ENCODE data around the gene ELOF1. TPM values are rescaled to one million over a fixed set of nuclear protein-coding genes. Genes with fewer than 3 reads are reported as not detected.
"Not testable (repeated sequence)": the region's sequence is repeated elsewhere in the genome, so short reads cannot be mapped to it uniquely, and the experiment has no call there.

ELOF1 gene
- 10 to 100 TPM; 18.3 to 59.7 TPM for total RNA-seq
- 10 to 100 TPM; 75.0 to 79.8 TPM for polyA plus RNA-seq (ENCODE audit: insufficient read length in 2 of 2)
- long read RNA-seq, donor 1, transcript ELOF1-201 (4 exons, 1,019 nt) = major isoform, 22 of 22 reads
- long read RNA-seq, donor 1, partial matches to known transcripts = 0 of 22 reads
- long read RNA-seq, donor 1, other reads (novel, unspliced or antisense) = 0 of 22 reads
- long read RNA-seq, donor 2, transcript ELOF1-201 (4 exons, 1,019 nt) = major isoform, 12 of 12 reads
- long read RNA-seq, donor 2, partial matches to known transcripts = 0 of 12 reads
- long read RNA-seq, donor 2, other reads (novel, unspliced or antisense) = 0 of 12 reads
- long read RNA-seq, donor 3, transcript ELOF1-201 (4 exons, 1,019 nt) = major isoform, 13 of 13 reads
- long read RNA-seq, donor 3, partial matches to known transcripts = 0 of 13 reads
- long read RNA-seq, donor 3, other reads (novel, unspliced or antisense) = 0 of 13 reads
- long read RNA-seq, donor 4, transcript ELOF1-201 (4 exons, 1,019 nt) = major isoform, 19 of 27 reads
- long read RNA-seq, donor 4, partial matches to known transcripts = 8 of 27 reads
- long read RNA-seq, donor 4, other reads (novel, unspliced or antisense) = 0 of 27 reads

- peak; percentile 94 to 100 (median 96) for DNase-seq (ENCODE audit: low read depth in 4 of 6, low spot score in 6 of 6)
- Histone ChIP-seq H3K27me3 (ENCODE audit: control insufficient read depth, insufficient read depth, low read length) (no peaks in the 10 kb centered on the region), H3K4me3 (ENCODE audit: low read depth, low read length) (peak within 1 kb of the TSS; percentile 86), H3K9me3 (ENCODE audit: control insufficient read depth, insufficient read depth, low read length) (no peaks in the 10 kb centered on the region), H3K4me1 (ENCODE audit: control insufficient read depth, insufficient read depth, low read length) (peaks cover 40% of the 10 kb centered on the region), H3K27ac (ENCODE audit: low read depth, low read length) (peak within 1 kb of the TSS; percentile 79), H3K36me3 (ENCODE audit: control insufficient read depth, insufficient read depth, low read length) (peaks cover 24% of the 10 kb centered on the region)
- 0% methylated on average over 49 of the region's 57 CpGs for WGBS (ENCODE audit: insufficient coverage)
These were observed at the start of gene ELOF1 for GRCh38 chr19:11558881-11559828. TSS of gene ELOF1 (minus strand) at chr19:11559230. CDS start at chr19:11554347, 4,883 bp downstream.

GRCh38 chr19:11606484-11606883 lies 47.5 kb upstream of the ELOF1 start:
- H3K27ac ChIP-seq (ENCODE audit: low read depth, low read length) = no peak overlapping the region
- H3K4me3 ChIP-seq (ENCODE audit: low read depth, low read length) = no peak overlapping the region
- H3K36me3 ChIP-seq (ENCODE audit: control insufficient read depth, insufficient read depth, low read length) = peaks cover 14% of the 10 kb centered on the region
- WGBS (ENCODE audit: insufficient coverage) = 98% methylated on average over 7 of the region's 8 CpGs
- H3K4me1 ChIP-seq (ENCODE audit: control insufficient read depth, insufficient read depth, low read length) = no peaks in the 10 kb centered on the region
- H3K27me3 ChIP-seq (ENCODE audit: control insufficient read depth, insufficient read depth, low read length) = no peaks in the 10 kb centered on the region
- peaks cover 11% of the 10 kb centered on the region for H3K9me3 ChIP-seq (ENCODE audit: control insufficient read depth, insufficient read depth, low read length)
- DNase-seq (ENCODE audit: low read depth in 4 of 6, low spot score in 6 of 6) = no peak

- not testable (repeated sequence) for H3K4me3 ChIP-seq (ENCODE audit: low read depth, low read length); H3K27me3 ChIP-seq (ENCODE audit: control insufficient read depth, insufficient read depth, low read length); H3K9me3 ChIP-seq (ENCODE audit: control insufficient read depth, insufficient read depth, low read length); DNase-seq (ENCODE audit: low read depth in 4 of 6, low spot score in 6 of 6); H3K27ac ChIP-seq (ENCODE audit: low read depth, low read length)
- peaks cover 17% of the 10 kb centered on the region for H3K4me1 ChIP-seq (ENCODE audit: control insufficient read depth, insufficient read depth, low read length)
- 98% methylated on average over 4 of the region's 8 CpGs for WGBS (ENCODE audit: insufficient coverage)
- peaks cover 15% of the 10 kb centered on the region for H3K36me3 ChIP-seq (ENCODE audit: control insufficient read depth, insufficient read depth, low read length)
These were observed 40.7 kb upstream of the ELOF1 start for GRCh38 chr19:11599704-11600103.

- WGBS (ENCODE audit: insufficient coverage) = no CpG with 5 or more reads among the region's 2 CpGs
- H3K4me1 ChIP-seq (ENCODE audit: control insufficient read depth, insufficient read depth, low read length) = peaks cover 17% of the 10 kb centered on the region
These were observed 39.7 kb upstream of the ELOF1 start for GRCh38 chr19:11598746-11599145.

GRCh38 chr19:11598103-11598483 lies 39.1 kb upstream of the ELOF1 start:
- peak overlapping the region; percentile 97 for H3K27ac ChIP-seq (ENCODE audit: low read depth, low read length)
- peaks cover 17% of the 10 kb centered on the region for H3K4me1 ChIP-seq (ENCODE audit: control insufficient read depth, insufficient read depth, low read length)
- DNase-seq (ENCODE audit: low read depth in 4 of 6, low spot score in 6 of 6) = no peak
- 50% methylated on average over 2 of the region's 10 CpGs for WGBS (ENCODE audit: insufficient coverage)
- no peaks in the 10 kb centered on the region for H3K9me3 ChIP-seq (ENCODE audit: control insufficient read depth, insufficient read depth, low read length)
- peak overlapping the region; percentile 97 for H3K4me3 ChIP-seq (ENCODE audit: low read depth, low read length)
- H3K27me3 ChIP-seq (ENCODE audit: control insufficient read depth, insufficient read depth, low read length) = no peaks in the 10 kb centered on the region
- H3K36me3 ChIP-seq (ENCODE audit: control insufficient read depth, insufficient read depth, low read length) = peaks cover 11% of the 10 kb centered on the region

More at GRCh38 chr19:11598746-11599145, 39.7 kb upstream of the ELOF1 start:
- Histone ChIP-seq H3K4me3 (ENCODE audit: low read depth, low read length) (no peak overlapping the region), H3K36me3 (ENCODE audit: control insufficient read depth, insufficient read depth, low read length) (peaks cover 11% of the 10 kb centered on the region), H3K9me3 (ENCODE audit: control insufficient read depth, insufficient read depth, low read length) (no peaks in the 10 kb centered on the region), H3K27me3 (ENCODE audit: control insufficient read depth, insufficient read depth, low read length) (no peaks in the 10 kb centered on the region), H3K27ac (ENCODE audit: low read depth, low read length) (no peak overlapping the region)
- DNase-seq (ENCODE audit: low read depth in 4 of 6, low spot score in 6 of 6) = no peak

GRCh38 chr19:11597202-11598102 lies 38.4 kb upstream of the ELOF1 start, which contains the start of gene ZNF627:
TSS of gene ZNF627 (plus strand) at chr19:11597483. CDS start at chr19:11597628, 145 bp downstream.
- DNase-seq (ENCODE audit: low read depth in 4 of 6, low spot score in 6 of 6) = peak; percentile 89 to 99 (median 98)
- Histone ChIP-seq H3K36me3 (ENCODE audit: control insufficient read depth, insufficient read depth, low read length) (peaks cover 11% of the 10 kb centered on the region), H3K4me3 (ENCODE audit: low read depth, low read length) (peak within 1 kb of the TSS; percentile 97), H3K27ac (ENCODE audit: low read depth, low read length) (peak within 1 kb of the TSS; percentile 97), H3K9me3 (ENCODE audit: control insufficient read depth, insufficient read depth, low read length) (no peaks in the 10 kb centered on the region), H3K27me3 (ENCODE audit: control insufficient read depth, insufficient read depth, low read length) (no peaks in the 10 kb centered on the region), H3K4me1 (ENCODE audit: control insufficient read depth, insufficient read depth, low read length) (peaks cover 17% of the 10 kb centered on the region)
- under 1% methylated on average over 66 of the region's 67 CpGs for WGBS (ENCODE audit: insufficient coverage)

GRCh38 chr19:11596156-11596555 lies 37.1 kb upstream of the ELOF1 start:
- H3K36me3 ChIP-seq (ENCODE audit: control insufficient read depth, insufficient read depth, low read length) = peaks cover 11% of the 10 kb centered on the region
- WGBS (ENCODE audit: insufficient coverage) = 95% methylated on average over 10 of the region's 10 CpGs
- no peak for DNase-seq (ENCODE audit: low read depth in 4 of 6, low spot score in 6 of 6)
- no peaks in the 10 kb centered on the region for H3K27me3 ChIP-seq (ENCODE audit: control insufficient read depth, insufficient read depth, low read length)
- no peak overlapping the region for H3K27ac ChIP-seq (ENCODE audit: low read depth, low read length)
- no peak overlapping the region for H3K4me3 ChIP-seq (ENCODE audit: low read depth, low read length)
- H3K4me1 ChIP-seq (ENCODE audit: control insufficient read depth, insufficient read depth, low read length) = peaks cover 17% of the 10 kb centered on the region
- H3K9me3 ChIP-seq (ENCODE audit: control insufficient read depth, insufficient read depth, low read length) = no peaks in the 10 kb centered on the region

GRCh38 chr19:11594084-11594483 lies 35.1 kb upstream of the ELOF1 start:
- Histone ChIP-seq H3K9me3 (ENCODE audit: control insufficient read depth, insufficient read depth, low read length) (no peaks in the 10 kb centered on the region), H3K4me1 (ENCODE audit: control insufficient read depth, insufficient read depth, low read length) (peaks cover 16% of the 10 kb centered on the region), H3K36me3 (ENCODE audit: control insufficient read depth, insufficient read depth, low read length) (peaks cover 7% of the 10 kb centered on the region), H3K27me3 (ENCODE audit: control insufficient read depth, insufficient read depth, low read length) (no peaks in the 10 kb centered on the region), H3K4me3 (ENCODE audit: low read depth, low read length) (no peak overlapping the region), H3K27ac (ENCODE audit: low read depth, low read length) (no peak overlapping the region)
- WGBS (ENCODE audit: insufficient coverage) = no CpG with 5 or more reads among the region's 4 CpGs
- no peak for DNase-seq (ENCODE audit: low read depth in 4 of 6, low spot score in 6 of 6)

Data from spinal cord (tissue), 10 donors.